DND-41 (cell line): ENCODE results near the gene TBC1D22A.

Experiments
- ATAC-seq: fragments of 200-7000 bp; cut with Tn5 transposase; 3 replicates; pipeline ENCODE4 v1.9.1; 2021; ENCODE audit warnings: low read depth; ENCODE audit not compliant: insufficient read depth
- DNase-seq: peaks from one replicate; pipeline ENCODE4 v3.0.0-alpha.2; 2020
- H2AFZ ChIP-seq: 2 replicates; pipeline ENCODE4 v1.6.0; 2012; ENCODE audit warnings: low read depth, low read length
- H3K27ac ChIP-seq: 2 replicates; pipeline ENCODE4 v1.5.1; 2012; ENCODE audit warnings: low read length, inconsistent platforms
- H3K27me3 ChIP-seq: fragments of 200-600 bp; sonication (generic); 2 replicates; pipeline ENCODE4 v1.6.0; 2012; ENCODE audit warnings: low read length, mild to moderate bottlenecking, inconsistent platforms; ENCODE audit not compliant: insufficient read depth, poor library complexity
- H3K36me3 ChIP-seq: 2 replicates; pipeline ENCODE4 v1.5.1; 2012; ENCODE audit warnings: low read length, inconsistent platforms; ENCODE audit not compliant: insufficient read depth
- H3K4me1 ChIP-seq: 2 replicates; pipeline ENCODE4 v1.5.1; 2012; ENCODE audit warnings: mild to moderate bottlenecking, low read length; ENCODE audit not compliant: insufficient read depth
- H3K4me2 ChIP-seq: 2 replicates; pipeline ENCODE4 v1.6.0; 2012; ENCODE audit warnings: mild to moderate bottlenecking, moderate library complexity, low read length, inconsistent platforms; ENCODE audit not compliant: insufficient read depth
- H3K4me3 ChIP-seq, 2 experiments: fragments of 200-600 bp in 1 of 2; shearing (Covaris generic) in 1 of 2; 2 replicates each; pipeline ENCODE4 v1.5.1; 2012 to 2016; ENCODE audit warnings: inconsistent platforms in 2 of 2, low read length in 2 of 2, mild to moderate bottlenecking in 2 of 2, low read depth in 1 of 2, moderate library complexity in 1 of 2
- H3K79me2 ChIP-seq: 2 replicates; pipeline ENCODE4 v1.6.0; 2012; ENCODE audit warnings: low read length, inconsistent platforms; ENCODE audit not compliant: insufficient read depth
- H3K9ac ChIP-seq: 2 replicates; pipeline ENCODE4 v1.6.0; 2012; ENCODE audit warnings: low read depth, mild to moderate bottlenecking, inconsistent platforms, low read length, moderate library complexity
- H3K9me3 ChIP-seq: 2 replicates; pipeline ENCODE4 v1.5.1; 2012; ENCODE audit warnings: low read length, moderate library complexity, mild to moderate bottlenecking, inconsistent platforms; ENCODE audit not compliant: insufficient read depth, severe bottlenecking
- H4K20me1 ChIP-seq: 2 replicates; pipeline ENCODE4 v1.6.0; 2012; ENCODE audit warnings: low read length; ENCODE audit not compliant: insufficient read depth
- CTCF ChIP-seq: IDR thresholded peaks from 2 replicates; pipeline ENCODE4 v1.5.1; 2012; ENCODE audit warnings: borderline replicate concordance, low read length, moderate library complexity, mild to moderate bottlenecking; ENCODE audit not compliant: poor library complexity, severe bottlenecking; ENCODE audit errors: extremely low read depth
- EZH2 ChIP-seq: IDR thresholded peaks from 3 replicates; pipeline ENCODE4 v1.6.1; 2012; ENCODE audit warnings: borderline replicate concordance, low read depth, mild to moderate bottlenecking, moderate library complexity, low read length, inconsistent platforms; ENCODE audit not compliant: severe bottlenecking

TBC1D22A gene

GRCh38 chr22:46803936-46804335 is 41.5 kb downstream of the TBC1D22A start:
- Histone ChIP-seq H4K20me1 (peaks cover 20% of the 10 kb centered on the region), H3K27ac (no peak overlapping the region), H3K9me3 (no peaks in the 10 kb centered on the region), H3K9ac (no peak overlapping the region), H3K4me2 (no peak overlapping the region), H3K4me3 (no peak overlapping the region), H2AFZ (no peak overlapping the region), H3K27me3 (no peaks in the 10 kb centered on the region), H3K79me2 (peaks cover 38% of the 10 kb centered on the region), H3K4me1 (peaks cover 29% of the 10 kb centered on the region), H3K36me3 (peaks cover 61% of the 10 kb centered on the region)
- DNase-seq (no peak), ATAC-seq (no peak)
- TF ChIP-seq EZH2, result no peak
- TF ChIP-seq CTCF, result no peak

- Histone ChIP-seq H4K20me1 (peaks cover 23% of the 10 kb centered on the region), H3K36me3 (peaks cover 53% of the 10 kb centered on the region), H3K27me3 (no peaks in the 10 kb centered on the region), H3K4me2 (no peak overlapping the region; the same call in 1 of the 2 replicates), H3K9ac (no peak overlapping the region), H3K4me1 (peaks cover 29% of the 10 kb centered on the region), H2AFZ (no peak overlapping the region), H3K9me3 (no peaks in the 10 kb centered on the region), H3K27ac (peak overlapping the region; percentile 69), H3K79me2 (peaks cover 41% of the 10 kb centered on the region), H3K4me3 (no peak overlapping the region)
- DNase-seq (peak; percentile 78), ATAC-seq (peak; percentile 93)
- TF ChIP-seq CTCF (no peak), EZH2 (no peak)
Measured at GRCh38 chr22:46806794-46807193, 44.3 kb downstream of the TBC1D22A start.

- no peaks in the 10 kb centered on the region for H3K9me3 ChIP-seq
Measured at GRCh38 chr22:46807458-46807857, 45.0 kb downstream of the TBC1D22A start.

More at GRCh38 chr22:46807458-46807857, 45.0 kb downstream of the TBC1D22A start:
- H3K4me1 ChIP-seq, result peaks cover 29% of the 10 kb centered on the region
- no peak for ATAC-seq
- H3K36me3 ChIP-seq, result peaks cover 50% of the 10 kb centered on the region
- no peaks in the 10 kb centered on the region for H3K27me3 ChIP-seq
- TF ChIP-seq EZH2 (no peak), CTCF (no peak)
- H4K20me1 ChIP-seq, result peaks cover 25% of the 10 kb centered on the region
- no peak overlapping the region for H3K4me3 ChIP-seq
- H3K4me2 ChIP-seq, result no peak overlapping the region
- H3K27ac ChIP-seq, result peak overlapping the region; percentile 61
- no peak overlapping the region for H3K9ac ChIP-seq
- H3K79me2 ChIP-seq, result peaks cover 47% of the 10 kb centered on the region
- no peak overlapping the region for H2AFZ ChIP-seq
- DNase-seq, result no peak
